GM18502 (cell line): ENCODE data around the gene ANGPTL5.
"Not testable (repeated sequence)": the region's sequence is repeated elsewhere in the genome, so short reads cannot be mapped to it uniquely, and the experiment has no call there.

ENCODE experiments used
- ATAC-seq: cut with Tn5 transposase; IDR thresholded peaks from one replicate; pipeline ENCODE4 v1.9.1; 2021; ENCODE audit warnings: mild to moderate bottlenecking; ENCODE audit not compliant: unreplicated experiment, poor library complexity

ANGPTL5 gene

GRCh38 chr11:101916422-101916821 lies at the start of gene ANGPTL5:
Gene ANGPTL5 (minus strand): TSS chr11:101916522. CDS start chr11:101907909, 8,613 bp downstream.
- no peak for ATAC-seq

- ATAC-seq = not testable (repeated sequence)
Measured at GRCh38 chr11:101964200-101964599, 47.9 kb upstream of the ANGPTL5 start.

GRCh38 chr11:101960231-101960630 lies 43.9 kb upstream of the ANGPTL5 start:
- no peak for ATAC-seq

- ATAC-seq = no peak
Measured at GRCh38 chr11:101955701-101956100, 39.4 kb upstream of the ANGPTL5 start.

- ATAC-seq = no peak
Measured at GRCh38 chr11:101955278-101955677, 39.0 kb upstream of the ANGPTL5 start.

GRCh38 chr11:101949680-101950220 lies 33.4 kb upstream of the ANGPTL5 start:
- ATAC-seq = no peak

- no peak for ATAC-seq
Measured at GRCh38 chr11:101945448-101945847, 29.1 kb upstream of the ANGPTL5 start.

- no peak for ATAC-seq
Measured at GRCh38 chr11:101944923-101945322, 28.6 kb upstream of the ANGPTL5 start.

GRCh38 chr11:101940901-101941520 lies 24.7 kb upstream of the ANGPTL5 start:
- no peak for ATAC-seq

- ATAC-seq = no peak
Measured at GRCh38 chr11:101931692-101932091, 15.4 kb upstream of the ANGPTL5 start.

GRCh38 chr11:101929294-101929915 lies 13.1 kb upstream of the ANGPTL5 start:
- ATAC-seq = no peak

GRCh38 chr11:101923554-101923953 lies 7.2 kb upstream of the ANGPTL5 start:
- no peak for ATAC-seq

GRCh38 chr11:101920992-101921391 lies 4.7 kb upstream of the ANGPTL5 start:
- ATAC-seq = no peak

GRCh38 chr11:101917226-101917625 lies 904 bp upstream of the ANGPTL5 start:
- ATAC-seq = no peak

GRCh38 chr11:101915791-101916291 lies 481 bp downstream of the ANGPTL5 start:
- ATAC-seq = peak; percentile 42

GRCh38 chr11:101914738-101915426 lies 1.4 kb downstream of the ANGPTL5 start, which contains the start of gene CEP126:
Gene CEP126 (plus strand): TSS chr11:101915010. CDS start chr11:101915285, 275 bp downstream.
- peak; percentile 100 for ATAC-seq

- ATAC-seq = no peak
Measured at GRCh38 chr11:101914341-101914737, 2.0 kb downstream of the ANGPTL5 start.

- ATAC-seq = no peak
Measured at GRCh38 chr11:101913656-101914055, 2.7 kb downstream of the ANGPTL5 start.

GRCh38 chr11:101912823-101913284 lies 3.5 kb downstream of the ANGPTL5 start:
- ATAC-seq = no peak

- no peak for ATAC-seq
Measured at GRCh38 chr11:101909087-101909486, 7.2 kb downstream of the ANGPTL5 start.

GRCh38 chr11:101907815-101908214 lies 8.5 kb downstream of the ANGPTL5 start:
- ATAC-seq = no peak
